ENCODE data around the gene VWA8.

VWA8 gene

GRCh38 chr13:41557719-41558118 is 403.2 kb downstream of the VWA8 start:
- Histone ChIP-seq H3K27me3 (no peaks in the 10 kb centered on the region), H4K20me1 (no peaks in the 10 kb centered on the region), H3K36me3 (no peaks in the 10 kb centered on the region), H3K27ac (no peak overlapping the region), H3K9me3 (replicated peaks in 1 of 11) (no peaks in the 10 kb centered on the region), H3K4me1 (no peaks in the 10 kb centered on the region), H3K4me3 (no peak overlapping the region), H3K4me2 (no peak overlapping the region), H3K9ac (no peak overlapping the region)
- TF ChIP-seq Cebpa-rat (IDR thresholded peaks at IDR 0.05) = no peak

- Histone ChIP-seq H3K4me1 (no peaks in the 10 kb centered on the region), H3K4me2 (no peak overlapping the region), H3K27ac (no peak overlapping the region), H3K36me3 (no peaks in the 10 kb centered on the region), H3K9me3 (replicated peaks in 1 of 11) (no peaks in the 10 kb centered on the region), H3K4me3 (no peak overlapping the region), H4K20me1 (no peaks in the 10 kb centered on the region), H3K27me3 (no peaks in the 10 kb centered on the region), H3K9ac (no peak overlapping the region)
- TF ChIP-seq Cebpa-rat (IDR thresholded peaks at IDR 0.05) = no peak
Measured at GRCh38 chr13:41554626-41555386, 406.1 kb downstream of the VWA8 start.

- no peaks in the 10 kb centered on the region for H3K4me1 ChIP-seq
- no peaks in the 10 kb centered on the region for H4K20me1 ChIP-seq
- no peaks in the 10 kb centered on the region for H3K9me3 ChIP-seq (replicated peaks in 1 of 11)
- no peak for TF ChIP-seq Cebpa-rat (IDR thresholded peaks at IDR 0.05)
- no peak overlapping the region for H3K9ac ChIP-seq
- no peak overlapping the region for H3K4me2 ChIP-seq
- H3K4me3 ChIP-seq = no peak overlapping the region
- H3K36me3 ChIP-seq = no peaks in the 10 kb centered on the region
- H3K27me3 ChIP-seq = no peaks in the 10 kb centered on the region
- H3K27ac ChIP-seq = no peak overlapping the region
Measured at GRCh38 chr13:41554180-41554579, 406.7 kb downstream of the VWA8 start.

- Histone ChIP-seq H3K9ac (no peak overlapping the region), H3K4me3 (no peak overlapping the region), H3K27ac (no peak overlapping the region), H3K9me3 (replicated peaks in 1 of 11) (no peaks in the 10 kb centered on the region), H3K4me1 (no peaks in the 10 kb centered on the region), H3K27me3 (no peaks in the 10 kb centered on the region), H3K4me2 (no peak overlapping the region), H3K36me3 (no peaks in the 10 kb centered on the region), H4K20me1 (no peaks in the 10 kb centered on the region)
- no peak for TF ChIP-seq Cebpa-rat (IDR thresholded peaks at IDR 0.05)
Measured at GRCh38 chr13:41552031-41552430, 408.9 kb downstream of the VWA8 start.

- Histone ChIP-seq H3K9me3 (replicated peaks in 1 of 11) (no peaks in the 10 kb centered on the region; a peak in 1 of 22 replicates), H3K9ac (no peak overlapping the region), H3K27ac (no peak overlapping the region), H3K27me3 (no peaks in the 10 kb centered on the region), H3K4me1 (peaks cover 0 to 5% (median 0%) of the 10 kb centered on the region in 10 experiments; a peak in 2 of 20 replicates), H3K36me3 (no peaks in the 10 kb centered on the region), H4K20me1 (no peaks in the 10 kb centered on the region), H3K4me3 (no peak overlapping the region), H3K4me2 (no peak overlapping the region)
- no peak for TF ChIP-seq Cebpa-rat (IDR thresholded peaks at IDR 0.05)
Measured at GRCh38 chr13:41550276-41550675, 410.6 kb downstream of the VWA8 start.

GRCh38 chr13:41549491-41549890 is 411.4 kb downstream of the VWA8 start:
- no peak overlapping the region for H3K9ac ChIP-seq
- no peak overlapping the region for H3K4me2 ChIP-seq
- H3K27me3 ChIP-seq = no peaks in the 10 kb centered on the region
- H3K36me3 ChIP-seq = no peaks in the 10 kb centered on the region
- no peak overlapping the region for H3K27ac ChIP-seq
- H3K4me1 ChIP-seq = peaks cover 0 to 5% (median 0%) of the 10 kb centered on the region in 10 experiments; a peak in 2 of 20 replicates
- TF ChIP-seq Cebpa-rat (IDR thresholded peaks at IDR 0.05) = no peak
- peaks cover 0 to 4% (median 0%) of the 10 kb centered on the region in 11 experiments; a peak in 1 of 22 replicates for H3K9me3 ChIP-seq (replicated peaks in 1 of 11)
- no peaks in the 10 kb centered on the region for H4K20me1 ChIP-seq
- H3K4me3 ChIP-seq = no peak overlapping the region

- H3K9ac ChIP-seq = no peak overlapping the region
- H3K27ac ChIP-seq = no peak overlapping the region
- H4K20me1 ChIP-seq = no peaks in the 10 kb centered on the region
- H3K27me3 ChIP-seq = no peaks in the 10 kb centered on the region
- H3K4me2 ChIP-seq = no peak overlapping the region
- H3K4me3 ChIP-seq = no peak overlapping the region
- H3K36me3 ChIP-seq = no peaks in the 10 kb centered on the region
- peaks cover 0 to 5% (median 0%) of the 10 kb centered on the region in 10 experiments; a peak in 2 of 20 replicates for H3K4me1 ChIP-seq
- H3K9me3 ChIP-seq (replicated peaks in 1 of 11) = peaks cover 0 to 7% (median 3%) of the 10 kb centered on the region in 11 experiments; a peak in 11 of 22 replicates
- no peak for TF ChIP-seq Cebpa-rat (IDR thresholded peaks at IDR 0.05)
Measured at GRCh38 chr13:41548910-41549309, 412.0 kb downstream of the VWA8 start.

GRCh38 chr13:41548031-41548430 is 412.9 kb downstream of the VWA8 start:
- no peaks in the 10 kb centered on the region for H3K36me3 ChIP-seq
- peaks cover 0 to 5% (median 0%) of the 10 kb centered on the region in 10 experiments; a peak in 2 of 20 replicates for H3K4me1 ChIP-seq
- no peak overlapping the region for H3K4me2 ChIP-seq
- H3K27ac ChIP-seq = no peak overlapping the region
- peaks cover 4 to 16% (median 12%) of the 10 kb centered on the region in 11 experiments; a peak in 21 of 22 replicates for H3K9me3 ChIP-seq (replicated peaks in 1 of 11)
- H3K27me3 ChIP-seq = no peaks in the 10 kb centered on the region
- H4K20me1 ChIP-seq = no peaks in the 10 kb centered on the region
- TF ChIP-seq Cebpa-rat (IDR thresholded peaks at IDR 0.05) = no peak
- H3K9ac ChIP-seq = no peak overlapping the region
- H3K4me3 ChIP-seq = no peak overlapping the region

GRCh38 chr13:41547251-41548000 is 413.5 kb downstream of the VWA8 start:
- no peaks in the 10 kb centered on the region for H3K27me3 ChIP-seq
- H3K4me2 ChIP-seq = no peak overlapping the region
- no peak for TF ChIP-seq Cebpa-rat (IDR thresholded peaks at IDR 0.05)
- no peaks in the 10 kb centered on the region for H3K36me3 ChIP-seq
- no peaks in the 10 kb centered on the region for H4K20me1 ChIP-seq
- H3K9ac ChIP-seq = no peak overlapping the region
- no peak overlapping the region for H3K4me3 ChIP-seq
- H3K4me1 ChIP-seq = peaks cover 0 to 5% (median 0%) of the 10 kb centered on the region in 10 experiments; a peak in 2 of 20 replicates
- no peak overlapping the region for H3K27ac ChIP-seq
- peaks cover 10 to 22% (median 18%) of the 10 kb centered on the region in 11 experiments for H3K9me3 ChIP-seq (replicated peaks in 1 of 11)
